Liver (tissue), 3 donors: ENCODE measurements around the gene GRID1.

ENCODE experiments used
- CTCF ChIP-seq: fragments of 150-350 bp; IDR thresholded peaks from 2 replicates; pipeline ENCODE4 v1.5.1; 2017; ENCODE audit warnings: improper control_type of control experiment, low read depth, low read length; ENCODE audit not compliant: missing input control
- REST ChIP-seq: IDR thresholded peaks from 2 replicates; pipeline ENCODE4 v1.6.1; 2016; ENCODE audit warnings: antibody characterized with exemption, mild to moderate bottlenecking
- RXRA ChIP-seq, 2 donors: IDR thresholded peaks; 2 replicates each; pipeline ENCODE4 v1.6.1; 2017 to 2018; ENCODE audit warnings: antibody characterized with exemption in 2 of 2, mild to moderate bottlenecking in 1 of 2
- TF ChIP-seq, protein P1 (sequence below): IDR thresholded peaks from 2 replicates; pipeline ENCODE4 v1.6.1; 2016; ENCODE audit warnings: antibody characterized with exemption
- donor health status: healthy.
- donor health status: healthy.

DNA sequence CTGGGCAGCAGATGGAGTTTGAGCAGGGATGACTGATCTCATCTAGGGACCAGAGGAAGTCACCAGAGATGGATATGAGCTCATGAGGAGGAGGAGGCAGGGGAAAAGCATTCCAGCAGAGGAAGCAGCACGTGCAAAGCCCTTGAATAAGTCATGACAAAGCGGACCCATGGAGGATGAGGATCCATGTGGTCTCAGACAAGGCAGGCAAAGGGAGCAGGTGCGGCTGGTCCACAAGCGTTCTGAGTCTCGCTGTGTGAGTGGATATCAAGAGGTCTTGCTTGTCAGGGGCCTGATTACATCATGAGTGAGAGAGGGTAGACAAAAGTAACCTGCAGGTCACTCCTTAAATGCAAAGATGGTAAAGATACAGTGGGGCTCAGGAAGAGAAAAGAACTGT is 307.6 kb downstream of the GRID1 start:
- TF ChIP-seq, protein P1, sequence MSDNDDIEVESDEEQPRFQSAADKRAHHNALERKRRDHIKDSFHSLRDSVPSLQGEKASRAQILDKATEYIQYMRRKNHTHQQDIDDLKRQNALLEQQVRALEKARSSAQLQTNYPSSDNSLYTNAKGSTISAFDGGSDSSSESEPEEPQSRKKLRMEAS = no peak
- no peak for TF ChIP-seq CTCF
- no peak for TF ChIP-seq REST
- no peak for TF ChIP-seq RXRA (IDR thresholded peaks at IDR 0.05)
